ENCODE results near the gene MN1. TPM values are rescaled to one million over a fixed set of nuclear protein-coding genes. Genes with fewer than 3 reads are reported as not detected.

The MN1 gene
- total RNA-seq, 4 donors from 2014 or later: 2.0 to 9.7 (median 8.2) TPM

DNA sequence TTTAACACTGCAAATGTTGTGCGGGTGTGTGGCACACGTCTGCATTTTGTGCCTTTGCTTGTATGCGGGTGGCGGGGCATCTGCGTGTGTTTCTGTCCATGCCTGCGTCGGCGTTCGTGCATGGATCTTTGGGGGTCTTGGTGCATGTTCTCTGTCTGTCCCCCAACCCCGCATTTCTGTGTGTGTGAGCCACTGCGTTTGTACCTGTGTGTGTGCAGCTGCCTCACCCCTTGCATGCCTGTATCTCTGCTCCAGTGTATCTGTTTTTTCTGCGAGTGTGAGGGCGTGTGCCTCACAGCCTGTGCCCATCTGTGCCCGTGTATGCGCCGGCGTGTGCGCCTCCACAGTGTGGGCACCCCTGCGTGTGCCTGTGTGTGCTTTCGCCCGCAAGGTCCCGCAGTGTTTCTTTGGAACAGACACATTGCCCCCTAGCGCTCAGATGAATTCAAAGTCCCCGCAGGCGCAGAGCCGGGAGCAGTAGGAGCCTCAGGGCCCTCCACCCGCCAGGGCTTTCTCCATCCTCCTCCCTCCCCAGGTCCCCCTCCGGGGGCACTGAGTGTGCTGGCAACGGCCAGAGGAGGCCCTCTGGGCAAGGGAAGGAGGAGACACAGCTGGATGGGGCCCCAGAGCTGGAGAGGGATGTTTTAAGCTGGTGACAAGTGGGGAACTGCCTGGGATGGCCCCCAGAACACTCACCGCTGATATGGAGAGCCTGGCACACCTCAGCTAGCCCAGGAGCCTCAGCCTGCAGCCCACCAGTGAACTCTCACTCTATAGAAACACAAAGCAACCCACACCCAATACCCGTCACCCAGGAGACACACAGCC lies 3.1 kb upstream of the MN1 start:
- peaks cover 0 to 4% of the 10 kb centered on the region in 2 donors for H3K4me1 ChIP-seq
- H3K27ac ChIP-seq: no peak overlapping the region
- intact Hi-C loops (cut with DNase I; ENCODE audit: low total_unique reads): loop anchor here (5.0 kb wide), 1 partner anchor 1047 kb away; no protein-coding TSS in a partner anchor
- no peaks in the 10 kb centered on the region for H3K36me3 ChIP-seq
- no peak overlapping the region for H3K4me3 ChIP-seq
- peaks cover 0 to 6% of the 10 kb centered on the region in 2 donors for H3K27me3 ChIP-seq
- no peaks in the 10 kb centered on the region for H3K9me3 ChIP-seq
- DNase-seq: peak; percentile 62 to 74
- TF ChIP-seq POLR2A (IDR thresholded peaks at IDR 0.05) (no peak), CTCF (IDR thresholded peaks at IDR 0.05) (peak; percentile 66 to 77 (median 68))

DNA sequence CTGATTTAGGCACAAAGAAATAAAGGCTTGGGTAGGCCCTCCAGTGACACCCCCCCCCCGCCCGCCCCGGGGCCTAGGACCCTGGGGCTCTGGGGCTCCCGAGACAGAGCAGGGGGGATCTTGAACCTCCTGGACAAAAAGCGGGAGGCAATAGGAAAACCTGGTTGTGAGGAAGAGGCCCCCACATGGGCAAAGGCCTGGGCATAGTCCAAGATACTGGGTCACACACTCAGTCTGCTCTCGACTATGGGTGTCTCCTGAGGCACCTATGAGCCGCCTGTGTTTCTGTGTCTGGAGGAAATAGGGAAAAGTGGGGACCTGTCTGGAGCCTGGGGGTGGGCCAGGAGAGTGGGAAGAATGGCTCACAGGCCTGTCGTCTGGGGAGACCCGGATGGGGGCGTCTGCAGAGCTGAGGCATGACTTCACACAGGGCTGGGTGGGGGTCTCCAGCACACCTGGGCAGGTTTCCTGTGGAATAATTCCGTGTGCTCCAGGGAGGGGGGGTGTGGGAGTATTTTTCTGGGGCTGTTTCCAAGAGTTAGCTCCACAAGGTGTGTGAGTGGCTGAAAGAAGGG lies 2.4 kb upstream of the MN1 start:
- H3K27ac ChIP-seq: no peak overlapping the region
- intact Hi-C loops (cut with DNase I; ENCODE audit: low total_unique reads): loop anchor here (5.0 kb wide), 1 partner anchor 1047 kb away; no protein-coding TSS in a partner anchor
- peaks cover 0 to 9% of the 10 kb centered on the region in 2 donors for H3K4me1 ChIP-seq

DNA sequence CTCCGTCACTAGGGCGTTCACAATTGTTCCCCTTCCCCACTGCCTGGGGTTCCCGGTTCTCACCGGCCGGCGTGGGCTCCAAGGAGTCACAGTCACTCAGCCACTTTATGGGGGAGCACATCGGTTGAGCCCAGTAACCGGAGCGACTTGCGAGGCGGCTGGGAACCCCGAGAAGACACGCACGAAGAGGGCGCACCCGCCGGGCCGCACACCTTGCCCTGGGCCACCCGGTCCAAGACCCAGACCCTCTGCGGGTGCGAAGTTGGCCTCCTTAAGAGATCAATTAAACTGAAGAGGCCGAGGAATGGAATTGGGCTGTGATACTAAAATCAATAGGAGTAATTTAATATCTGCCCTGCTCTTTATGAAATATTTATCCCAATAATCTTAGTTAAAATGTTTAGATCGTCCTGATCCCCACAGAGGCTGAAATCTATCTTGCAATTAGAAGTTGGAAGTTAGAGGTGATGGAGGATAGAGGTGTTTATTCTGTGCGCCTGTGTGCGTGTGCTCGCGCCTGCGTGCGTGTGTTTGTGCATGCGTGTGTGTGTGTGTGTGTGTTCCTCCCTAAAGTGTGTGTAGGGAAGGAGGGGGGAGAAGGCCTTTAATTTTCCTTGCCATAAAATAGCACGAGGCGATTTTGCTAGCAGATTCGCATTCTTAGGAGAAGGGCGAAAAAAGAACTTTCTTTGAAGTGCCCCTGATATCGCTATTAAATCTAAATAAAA lies 954 bp upstream of the MN1 start:
- DNase-seq: peak in 1 of 2 donors; percentile 14

More for the DNA sequence above, 2.4 kb upstream of the MN1 start:
- TF ChIP-seq POLR2A (IDR thresholded peaks at IDR 0.05): no peak
- no peak for TF ChIP-seq CTCF (IDR thresholded peaks at IDR 0.05)
- no peaks in the 10 kb centered on the region for H3K9me3 ChIP-seq
- no peak overlapping the region for H3K4me3 ChIP-seq
- H3K27me3 ChIP-seq: peaks cover 0 to 6% of the 10 kb centered on the region in 2 donors
- H3K36me3 ChIP-seq: no peaks in the 10 kb centered on the region
- DNase-seq: peak in 1 of 2 donors; percentile 8

DNA sequence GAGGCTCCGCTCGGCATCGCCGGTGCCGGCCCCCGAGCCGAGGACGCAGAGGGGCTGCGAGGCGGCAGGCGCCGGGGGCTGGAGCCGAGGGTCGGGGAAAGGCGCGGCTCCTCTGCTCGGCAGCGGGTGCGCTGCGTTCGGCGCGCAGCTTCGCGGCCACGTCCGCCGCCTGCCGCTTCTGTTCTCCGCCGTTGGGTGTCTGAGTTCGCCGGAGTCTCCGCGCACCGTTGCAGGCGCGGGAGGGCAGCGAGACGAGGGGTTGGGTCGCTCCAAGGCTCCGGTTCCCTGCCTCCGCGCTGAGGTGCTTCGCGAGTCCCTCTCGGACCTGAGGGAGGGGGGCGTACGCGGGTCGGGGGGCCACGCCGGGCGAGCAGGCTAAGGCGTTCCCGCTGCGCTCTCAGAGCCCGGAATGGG lies 347 bp downstream of the MN1 start:
- no peak for DNase-seq
- Histone ChIP-seq H3K4me1 (peaks cover 0 to 9% of the 10 kb centered on the region in 2 donors), H3K27me3 (peaks cover 0 to 6% of the 10 kb centered on the region in 2 donors), H3K36me3 (no peaks in the 10 kb centered on the region), H3K27ac (peak overlapping the region; percentile 68 to 71), H3K9me3 (no peaks in the 10 kb centered on the region), H3K4me3 (peak overlapping the region; percentile 46 to 68)
- TF ChIP-seq CTCF (IDR thresholded peaks at IDR 0.05) (peak in 1 of 4 experiments; percentile 11), POLR2A (IDR thresholded peaks at IDR 0.05) (no peak)
- intact Hi-C loops (cut with DNase I; ENCODE audit: low total_unique reads): loop anchor here (5.0 kb wide), 1 partner anchor 1044 kb away; no protein-coding TSS in a partner anchor

More for the DNA sequence above, 954 bp upstream of the MN1 start:
- TF ChIP-seq CTCF (IDR thresholded peaks at IDR 0.05): no peak
- no peak for TF ChIP-seq POLR2A (IDR thresholded peaks at IDR 0.05)
- H3K27me3 ChIP-seq: peaks cover 0 to 6% of the 10 kb centered on the region in 2 donors
- H3K4me3 ChIP-seq: peak overlapping the region; percentile 46 to 68
- peak overlapping the region; percentile 68 to 71 for H3K27ac ChIP-seq
- H3K36me3 ChIP-seq: no peaks in the 10 kb centered on the region
- intact Hi-C loops (cut with DNase I; ENCODE audit: low total_unique reads): loop anchor here (5.0 kb wide), 1 partner anchor 1045 kb away; no protein-coding TSS in a partner anchor
- peaks cover 0 to 9% of the 10 kb centered on the region in 2 donors for H3K4me1 ChIP-seq
- no peaks in the 10 kb centered on the region for H3K9me3 ChIP-seq

All from uterus (tissue), 4 donors.